ENCODE measurements around the gene ANXA2.

ANXA2 gene

DNA sequence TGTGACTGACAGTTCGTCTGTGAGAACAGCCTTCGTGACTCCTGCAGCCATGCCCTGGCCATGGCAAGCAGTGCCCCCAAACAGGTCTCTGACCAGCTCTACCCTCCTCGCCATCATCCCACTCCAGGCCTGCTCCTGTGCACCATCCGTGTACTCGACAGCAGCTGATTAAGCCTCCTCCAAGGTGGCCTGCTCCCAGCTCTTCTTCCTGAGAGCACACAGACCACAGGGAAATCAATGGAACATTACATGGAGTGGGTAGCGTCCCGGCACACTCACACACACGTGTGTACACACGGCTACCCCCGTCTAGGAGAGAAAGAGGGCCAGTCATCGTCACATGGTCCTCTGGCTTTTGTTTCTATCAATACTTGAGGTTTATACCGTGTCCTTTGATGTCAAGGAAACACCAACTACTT is 21.1 kb downstream of the ANXA2 start:
- Histone ChIP-seq H3K4me2 (ENCODE audit: low read length) (no peak overlapping the region), H2AFZ (ENCODE audit: low read length) (no peak overlapping the region), H3K9me3 (ENCODE audit: low read length) (no peaks in the 10 kb centered on the region), H3F3A (ENCODE audit: insufficient read depth, low read length) (no peaks in the 10 kb centered on the region), H3K9me2 (ENCODE audit: low read depth, low read length) (no peaks in the 10 kb centered on the region), H3K9ac (ENCODE audit: low read length) (no peak overlapping the region), H3K36me3 (ENCODE audit: insufficient read depth, low read length) (no peaks in the 10 kb centered on the region), H3K79me2 (ENCODE audit: insufficient read depth, low read length) (no peaks in the 10 kb centered on the region), H3K27ac (ENCODE audit: low read depth, low read length, poor library complexity, severe bottlenecking) (no peak overlapping the region), H4K20me1 (ENCODE audit: insufficient read depth, low read length) (no peaks in the 10 kb centered on the region), H3K4me3 (ENCODE audit: low read depth, low read length, poor library complexity, severe bottlenecking) (no peak overlapping the region), H3K27me3 (ENCODE audit: insufficient read depth, low read length) (no peaks in the 10 kb centered on the region), H3K4me1 (ENCODE audit: insufficient read depth, low read length, severe bottlenecking) (no peaks in the 10 kb centered on the region)
- no peak for TF ChIP-seq EZH2 (IDR thresholded peaks at IDR 0.05; ENCODE audit: borderline replicate concordance, low read length)

- H3F3A ChIP-seq (ENCODE audit: insufficient read depth, low read length): no peaks in the 10 kb centered on the region
- H3K4me2 ChIP-seq (ENCODE audit: low read length): no peak overlapping the region
- no peaks in the 10 kb centered on the region for H3K27me3 ChIP-seq (ENCODE audit: insufficient read depth, low read length)
- H3K27ac ChIP-seq (ENCODE audit: low read depth, low read length, poor library complexity, severe bottlenecking): no peak overlapping the region
- no peaks in the 10 kb centered on the region for H3K4me1 ChIP-seq (ENCODE audit: insufficient read depth, low read length, severe bottlenecking)
- H3K79me2 ChIP-seq (ENCODE audit: insufficient read depth, low read length): no peaks in the 10 kb centered on the region
- no peaks in the 10 kb centered on the region for H3K9me3 ChIP-seq (ENCODE audit: low read length)
- H3K9me2 ChIP-seq (ENCODE audit: low read depth, low read length): no peaks in the 10 kb centered on the region
- TF ChIP-seq CTCF (IDR thresholded peaks at IDR 0.05; ENCODE audit: low read length): no peak
- H3K36me3 ChIP-seq (ENCODE audit: insufficient read depth, low read length): no peaks in the 10 kb centered on the region
- no peak overlapping the region for H3K4me3 ChIP-seq (ENCODE audit: low read depth, low read length, poor library complexity, severe bottlenecking)
- H4K20me1 ChIP-seq (ENCODE audit: insufficient read depth, low read length): no peaks in the 10 kb centered on the region
- no peak overlapping the region for H3K9ac ChIP-seq (ENCODE audit: low read length)
- no peak overlapping the region for H2AFZ ChIP-seq (ENCODE audit: low read length)
These were observed 22.5 kb downstream of the ANXA2 start for GRCh38 chr15:60375306-60375705.

DNA sequence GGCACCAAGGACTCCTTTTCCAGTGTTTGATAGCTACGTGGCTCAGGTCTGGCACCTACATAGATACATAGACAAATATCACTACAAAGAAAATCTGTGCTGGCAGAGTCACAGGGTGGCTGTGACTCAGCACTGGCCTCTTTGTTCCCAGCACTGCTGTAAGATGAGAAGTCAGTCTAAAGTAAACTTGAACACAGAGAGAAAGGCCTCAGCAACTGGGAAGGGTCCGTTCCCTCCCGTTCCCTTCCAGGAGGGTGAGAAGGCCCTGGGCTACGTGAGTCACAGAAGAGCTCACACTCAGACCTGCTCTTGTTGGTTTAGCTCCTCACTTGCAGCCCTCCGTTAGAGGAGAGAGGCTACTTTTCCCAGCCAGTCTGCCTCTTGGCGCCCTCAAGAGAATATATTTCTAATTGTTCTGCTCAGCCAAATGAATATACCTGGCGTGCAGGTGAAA is 23.1 kb downstream of the ANXA2 start:
- Histone ChIP-seq H3K4me2 (ENCODE audit: low read length) (no peak overlapping the region), H3K79me2 (ENCODE audit: insufficient read depth, low read length) (no peaks in the 10 kb centered on the region), H3K27me3 (ENCODE audit: insufficient read depth, low read length) (no peaks in the 10 kb centered on the region), H3K27ac (ENCODE audit: low read depth, low read length, poor library complexity, severe bottlenecking) (no peak overlapping the region), H3K4me1 (ENCODE audit: insufficient read depth, low read length, severe bottlenecking) (no peaks in the 10 kb centered on the region), H2AFZ (ENCODE audit: low read length) (no peak overlapping the region), H4K20me1 (ENCODE audit: insufficient read depth, low read length) (no peaks in the 10 kb centered on the region), H3K9me2 (ENCODE audit: low read depth, low read length) (no peaks in the 10 kb centered on the region), H3K36me3 (ENCODE audit: insufficient read depth, low read length) (no peaks in the 10 kb centered on the region), H3F3A (ENCODE audit: insufficient read depth, low read length) (no peaks in the 10 kb centered on the region), H3K9me3 (ENCODE audit: low read length) (no peaks in the 10 kb centered on the region), H3K9ac (ENCODE audit: low read length) (no peak overlapping the region), H3K4me3 (ENCODE audit: low read depth, low read length, poor library complexity, severe bottlenecking) (no peak overlapping the region)
- TF ChIP-seq CTCF (IDR thresholded peaks at IDR 0.05; ENCODE audit: low read length) (no peak), EZH2 (IDR thresholded peaks at IDR 0.05; ENCODE audit: borderline replicate concordance, low read length) (no peak)

DNA sequence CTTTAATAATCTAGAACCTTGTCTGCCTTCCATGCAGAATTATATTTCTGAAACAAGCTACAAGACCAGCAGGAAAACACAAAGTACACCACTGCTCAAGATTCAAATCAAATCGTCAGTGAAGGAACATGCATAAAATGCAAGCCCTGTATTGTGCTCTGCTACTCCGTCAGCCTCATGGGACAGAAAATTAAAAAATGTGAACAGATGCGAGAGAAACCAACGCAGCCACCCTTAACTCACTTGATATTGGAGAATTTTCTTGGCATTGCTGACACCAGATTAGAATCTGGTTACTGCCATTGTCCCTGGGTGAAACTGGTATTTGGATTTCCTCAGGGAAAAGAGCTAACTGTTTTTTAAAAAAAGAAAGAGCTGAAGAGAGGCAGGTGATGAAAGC is 23.6 kb downstream of the ANXA2 start:
- Histone ChIP-seq H3K9me3 (ENCODE audit: low read length) (no peaks in the 10 kb centered on the region), H3K79me2 (ENCODE audit: insufficient read depth, low read length) (no peaks in the 10 kb centered on the region), H3K27me3 (ENCODE audit: insufficient read depth, low read length) (no peaks in the 10 kb centered on the region), H3K9me2 (ENCODE audit: low read depth, low read length) (no peaks in the 10 kb centered on the region), H3K4me1 (ENCODE audit: insufficient read depth, low read length, severe bottlenecking) (no peaks in the 10 kb centered on the region), H3K4me3 (ENCODE audit: low read depth, low read length, poor library complexity, severe bottlenecking) (no peak overlapping the region), H4K20me1 (ENCODE audit: insufficient read depth, low read length) (no peaks in the 10 kb centered on the region), H3K4me2 (ENCODE audit: low read length) (no peak overlapping the region), H3K36me3 (ENCODE audit: insufficient read depth, low read length) (no peaks in the 10 kb centered on the region), H3F3A (ENCODE audit: insufficient read depth, low read length) (no peaks in the 10 kb centered on the region), H3K27ac (ENCODE audit: low read depth, low read length, poor library complexity, severe bottlenecking) (no peak overlapping the region), H2AFZ (ENCODE audit: low read length) (no peak overlapping the region), H3K9ac (ENCODE audit: low read length) (no peak overlapping the region)
- no peak for TF ChIP-seq EZH2 (IDR thresholded peaks at IDR 0.05; ENCODE audit: borderline replicate concordance, low read length)
- TF ChIP-seq CTCF (IDR thresholded peaks at IDR 0.05; ENCODE audit: low read length): no peak

Data from OCI-LY1 (cell line).